ENCODE results near the gene ATAD3B. TPM values are rescaled to one million over a fixed set of nuclear protein-coding genes. Genes with fewer than 3 reads are reported as not detected.
A peak's percentile ranks its signal among the peaks of the same experiment; 100 is the strongest.

The ATAD3B gene
- total RNA-seq, 2 experiments from 2014 or later = 26.5 to 34.6 TPM

GRCh38 chr1:1429671-1430073 lies 41.9 kb upstream of the ATAD3B start:
- H3K9me3 Mint-ChIP-seq = no peaks in the 10 kb centered on the region
- no peaks in the 10 kb centered on the region for H3K36me3 Mint-ChIP-seq (ENCODE audit: low read depth)
- ChIA-PET POLR2A (no interaction called here), CTCF (interaction anchor here (1.0 to 2.2 kb wide), 3 partner anchors 8 to 31 kb away, joined by 3 to 5 read pairs (median 5); partner anchors contain the start of gene CCNL2)
- H3K4me1 Mint-ChIP-seq = peaks cover 5% of the 10 kb centered on the region
- DNase-seq = no peak
- peaks cover 16% of the 10 kb centered on the region for H3K27me3 Mint-ChIP-seq
- no peak overlapping the region for H3K27ac Mint-ChIP-seq
- H3K4me3 Mint-ChIP-seq = no peak overlapping the region

DNA sequence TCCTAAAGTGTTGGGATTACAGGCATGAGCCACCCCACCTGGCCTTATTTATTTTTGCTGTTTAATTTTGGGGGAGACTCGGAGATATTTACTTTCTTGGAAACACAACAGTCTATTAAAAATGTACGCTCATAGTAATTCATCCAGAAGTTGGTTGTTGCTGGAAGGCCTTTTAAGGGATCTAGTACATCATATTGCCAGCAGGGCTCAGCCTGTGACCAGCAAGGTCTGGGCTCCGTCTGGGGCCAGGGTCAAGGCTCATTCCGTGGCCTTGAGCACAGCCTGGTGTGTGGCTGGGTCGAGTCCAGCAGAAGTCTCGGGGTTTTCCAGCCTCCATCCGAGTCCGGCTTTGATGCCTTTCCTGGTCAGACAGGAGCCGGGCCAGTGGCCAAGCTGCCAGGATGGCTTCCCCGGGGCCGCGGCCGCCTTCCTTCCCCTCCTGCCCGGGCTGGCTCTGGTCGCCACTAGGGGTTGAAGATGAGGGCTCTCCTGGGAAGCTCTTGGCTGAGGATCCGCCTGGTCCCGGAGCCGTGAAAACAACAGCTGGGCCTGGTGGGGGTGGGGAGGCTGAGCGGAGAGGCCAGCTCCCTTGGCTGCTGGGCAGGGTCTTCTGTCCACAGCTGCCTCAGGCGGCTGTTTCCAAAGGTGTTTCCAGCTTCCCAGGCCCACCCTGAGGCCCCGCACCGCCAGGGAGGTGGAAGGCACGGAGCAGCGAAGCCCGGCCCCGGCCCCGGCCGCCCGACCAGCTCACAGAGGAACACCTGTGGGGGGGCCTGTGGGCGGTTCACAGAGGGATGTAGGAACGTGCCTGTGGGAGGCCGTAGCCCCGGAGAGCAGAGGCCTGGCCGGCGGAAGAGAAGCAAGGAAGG lies 41.2 kb upstream of the ATAD3B start:
- H3K27ac Mint-ChIP-seq = no peak overlapping the region
- CTCF ChIA-PET = interaction anchor here (0.8 to 2.2 kb wide), 4 partner anchors 12 to 31 kb away, joined by 3 to 5 read pairs (median 3); partner anchors contain the start of gene CCNL2
- H3K27me3 Mint-ChIP-seq = peaks cover 21% of the 10 kb centered on the region
- DNase-seq = no peak
- no peaks in the 10 kb centered on the region for H3K9me3 Mint-ChIP-seq
- H3K36me3 Mint-ChIP-seq (ENCODE audit: low read depth) = no peaks in the 10 kb centered on the region
- H3K4me3 Mint-ChIP-seq = no peak overlapping the region
- H3K4me1 Mint-ChIP-seq = peaks cover 8% of the 10 kb centered on the region
- POLR2A ChIA-PET = interaction anchor here (0.6 kb wide), 1 partner anchor 26 kb away, joined by 3 read pairs; no protein-coding TSS in a partner anchor

- peaks cover 19% of the 10 kb centered on the region for H3K27me3 Mint-ChIP-seq
- H3K4me3 Mint-ChIP-seq = no peak overlapping the region
- no peak overlapping the region for H3K27ac Mint-ChIP-seq
- no peak for DNase-seq
- ChIA-PET POLR2A (no interaction called here), CTCF (interaction anchor here (0.8 to 1.1 kb wide), 2 partner anchors 13 to 16 kb away, joined by 3 read pairs; no protein-coding TSS in a partner anchor)
- H3K4me1 Mint-ChIP-seq = peaks cover 9% of the 10 kb centered on the region
- H3K36me3 Mint-ChIP-seq (ENCODE audit: low read depth) = no peaks in the 10 kb centered on the region
- H3K9me3 Mint-ChIP-seq = no peaks in the 10 kb centered on the region
These were observed 40.3 kb upstream of the ATAD3B start for GRCh38 chr1:1430992-1431844.

GRCh38 chr1:1431845-1432273 lies 39.7 kb upstream of the ATAD3B start:
- Mint-ChIP-seq H3K4me1 (peaks cover 9% of the 10 kb centered on the region), H3K36me3 (ENCODE audit: low read depth) (no peaks in the 10 kb centered on the region), H3K9me3 (no peaks in the 10 kb centered on the region), H3K27me3 (peaks cover 20% of the 10 kb centered on the region), H3K27ac (no peak overlapping the region), H3K4me3 (no peak overlapping the region)
- no peak for DNase-seq
- ChIA-PET CTCF (interaction anchor here (0.5 kb wide), 1 partner anchor 12 kb away, joined by 3 read pairs; no protein-coding TSS in a partner anchor), POLR2A (no interaction called here)

DNA sequence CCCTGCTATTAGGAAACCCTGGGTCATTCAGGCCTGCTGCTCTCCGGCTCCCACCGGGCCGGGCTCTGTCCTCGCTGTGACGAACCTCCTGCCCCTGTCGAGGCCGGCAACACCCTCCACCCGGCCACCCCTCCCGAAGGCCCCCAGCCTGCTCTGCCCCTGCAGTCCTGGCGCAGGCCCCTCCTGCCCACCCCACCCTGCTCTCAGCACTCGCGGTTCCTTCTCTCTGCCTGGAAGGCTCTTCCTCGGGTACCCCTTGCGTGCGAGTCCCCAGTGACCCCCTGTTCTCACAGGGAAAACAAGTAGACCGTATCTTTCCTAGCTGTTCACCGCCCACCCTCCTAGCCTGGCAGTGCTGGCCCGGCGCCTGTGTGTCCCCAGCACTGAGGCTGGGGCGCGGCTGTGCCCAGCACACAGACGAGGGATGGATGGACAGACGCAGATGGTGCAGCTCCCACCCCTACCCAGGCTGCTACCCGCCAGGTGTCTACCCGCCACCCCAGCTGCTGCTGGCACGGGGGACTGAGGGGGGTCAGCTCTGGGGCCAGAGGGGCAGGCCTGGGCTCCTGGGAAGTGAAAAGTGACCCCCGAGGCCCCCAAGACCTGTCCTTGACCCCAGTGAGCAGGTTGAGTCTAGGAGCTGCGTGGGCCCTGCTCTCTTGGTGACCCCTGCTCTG lies 39.2 kb upstream of the ATAD3B start:
- POLR2A ChIA-PET = no interaction called here
- H3K9me3 Mint-ChIP-seq = no peaks in the 10 kb centered on the region

DNA sequence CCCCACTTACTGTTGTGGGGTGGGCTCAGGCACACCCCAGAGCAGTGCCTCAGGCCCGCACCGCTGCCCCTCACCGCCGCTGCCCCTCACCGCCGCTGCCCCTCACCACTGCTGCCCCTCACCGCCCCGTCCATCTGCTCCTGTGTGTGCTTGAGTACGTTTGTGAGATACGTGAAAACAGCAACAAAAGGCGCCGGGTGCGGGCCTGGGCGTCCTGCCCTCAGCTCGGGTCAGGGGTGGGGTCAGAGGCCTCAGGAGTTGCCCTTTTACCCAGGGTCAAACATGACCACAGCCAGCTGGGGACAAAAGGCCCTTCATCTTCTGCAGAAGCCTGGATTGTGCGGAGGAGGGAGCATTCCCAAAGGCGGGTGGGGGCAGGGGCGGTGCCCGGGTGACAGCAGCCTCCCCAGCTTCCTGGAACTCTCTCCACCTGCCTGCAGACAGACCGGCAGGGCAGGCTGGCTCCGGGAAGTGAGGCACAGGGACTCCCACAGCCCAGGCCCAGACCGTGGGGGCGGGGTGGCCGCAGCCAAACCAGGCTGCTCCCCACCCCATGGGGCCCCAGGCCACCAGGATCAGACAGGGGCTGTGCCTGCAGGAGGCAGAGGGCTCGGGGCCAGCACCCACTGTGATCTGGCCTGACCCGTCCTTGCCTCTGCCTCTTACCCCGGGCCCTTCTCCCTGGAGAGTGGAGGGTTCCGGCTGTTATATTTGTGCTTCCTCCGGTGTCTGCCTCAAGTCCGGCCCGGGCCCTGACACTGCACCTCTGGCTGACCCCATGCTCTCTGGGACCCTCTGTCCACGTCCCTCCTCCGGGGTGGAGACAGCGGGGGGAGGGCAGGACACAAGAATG lies 38.4 kb upstream of the ATAD3B start:
- H3K27ac Mint-ChIP-seq = no peak overlapping the region
- no peak overlapping the region for H3K4me3 Mint-ChIP-seq

More for the DNA sequence above, 39.2 kb upstream of the ATAD3B start:
- peaks cover 20% of the 10 kb centered on the region for H3K27me3 Mint-ChIP-seq
- H3K4me1 Mint-ChIP-seq = peaks cover 9% of the 10 kb centered on the region
- H3K36me3 Mint-ChIP-seq (ENCODE audit: low read depth) = no peaks in the 10 kb centered on the region
- H3K27ac Mint-ChIP-seq = no peak overlapping the region
- no peak for DNase-seq
- H3K4me3 Mint-ChIP-seq = no peak overlapping the region
- CTCF ChIA-PET = interaction anchor here (0.5 kb wide), 1 partner anchor 11 kb away, joined by 3 read pairs; no protein-coding TSS in a partner anchor

DNA sequence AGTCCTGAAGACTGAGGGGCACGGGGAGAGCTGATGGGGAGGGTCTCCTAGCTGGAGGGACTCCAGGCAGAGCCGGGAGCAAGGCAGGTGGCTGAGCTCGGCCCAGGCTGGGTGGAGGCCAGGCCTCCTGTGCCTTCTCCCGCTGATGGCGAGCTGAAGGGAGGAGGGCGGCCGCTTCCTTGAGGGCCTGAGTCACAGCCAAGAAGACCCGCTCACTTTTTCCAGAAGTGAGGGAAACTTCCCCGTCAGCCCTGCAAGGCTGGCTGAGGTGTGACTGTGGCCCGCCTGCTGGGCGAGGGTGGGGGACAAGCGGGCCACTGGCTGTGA lies 37.8 kb upstream of the ATAD3B start:
- CTCF ChIA-PET = no interaction called here
- Mint-ChIP-seq H3K27me3 (peaks cover 17% of the 10 kb centered on the region), H3K4me1 (peaks cover 6% of the 10 kb centered on the region), H3K27ac (no peak overlapping the region), H3K36me3 (ENCODE audit: low read depth) (no peaks in the 10 kb centered on the region), H3K4me3 (no peak overlapping the region), H3K9me3 (no peaks in the 10 kb centered on the region)
- DNase-seq = no peak
- POLR2A ChIA-PET = interaction anchor here (0.6 kb wide), 1 partner anchor 27 kb away, joined by 3 read pairs; the partner anchor contains the start of gene MRPL20

More for the DNA sequence above, 38.4 kb upstream of the ATAD3B start:
- peaks cover 9% of the 10 kb centered on the region for H3K4me1 Mint-ChIP-seq
- ChIA-PET POLR2A (interaction anchor here (0.6 kb wide), 1 partner anchor 26 kb away, joined by 3 read pairs; the partner anchor contains the start of gene MRPL20), CTCF (no interaction called here)
- H3K27me3 Mint-ChIP-seq = peaks cover 20% of the 10 kb centered on the region
- H3K36me3 Mint-ChIP-seq (ENCODE audit: low read depth) = no peaks in the 10 kb centered on the region
- DNase-seq = no peak
- no peaks in the 10 kb centered on the region for H3K9me3 Mint-ChIP-seq

GRCh38 chr1:1434131-1434823 lies 37.3 kb upstream of the ATAD3B start:
- ChIA-PET CTCF (no interaction called here), POLR2A (no interaction called here)
- Mint-ChIP-seq H3K4me3 (no peak overlapping the region), H3K9me3 (no peaks in the 10 kb centered on the region), H3K4me1 (peaks cover 6% of the 10 kb centered on the region), H3K27me3 (peaks cover 17% of the 10 kb centered on the region), H3K36me3 (ENCODE audit: low read depth) (no peaks in the 10 kb centered on the region), H3K27ac (no peak overlapping the region)
- DNase-seq = no peak

- Mint-ChIP-seq H3K36me3 (ENCODE audit: low read depth) (no peaks in the 10 kb centered on the region), H3K9me3 (no peaks in the 10 kb centered on the region), H3K4me1 (peaks cover 6% of the 10 kb centered on the region), H3K27ac (no peak overlapping the region), H3K4me3 (no peak overlapping the region), H3K27me3 (peaks cover 12% of the 10 kb centered on the region)
- POLR2A ChIA-PET = no interaction called here
- DNase-seq = no peak
- CTCF ChIA-PET = no interaction called here
These were observed 36.8 kb upstream of the ATAD3B start for GRCh38 chr1:1434824-1435105.

DNA sequence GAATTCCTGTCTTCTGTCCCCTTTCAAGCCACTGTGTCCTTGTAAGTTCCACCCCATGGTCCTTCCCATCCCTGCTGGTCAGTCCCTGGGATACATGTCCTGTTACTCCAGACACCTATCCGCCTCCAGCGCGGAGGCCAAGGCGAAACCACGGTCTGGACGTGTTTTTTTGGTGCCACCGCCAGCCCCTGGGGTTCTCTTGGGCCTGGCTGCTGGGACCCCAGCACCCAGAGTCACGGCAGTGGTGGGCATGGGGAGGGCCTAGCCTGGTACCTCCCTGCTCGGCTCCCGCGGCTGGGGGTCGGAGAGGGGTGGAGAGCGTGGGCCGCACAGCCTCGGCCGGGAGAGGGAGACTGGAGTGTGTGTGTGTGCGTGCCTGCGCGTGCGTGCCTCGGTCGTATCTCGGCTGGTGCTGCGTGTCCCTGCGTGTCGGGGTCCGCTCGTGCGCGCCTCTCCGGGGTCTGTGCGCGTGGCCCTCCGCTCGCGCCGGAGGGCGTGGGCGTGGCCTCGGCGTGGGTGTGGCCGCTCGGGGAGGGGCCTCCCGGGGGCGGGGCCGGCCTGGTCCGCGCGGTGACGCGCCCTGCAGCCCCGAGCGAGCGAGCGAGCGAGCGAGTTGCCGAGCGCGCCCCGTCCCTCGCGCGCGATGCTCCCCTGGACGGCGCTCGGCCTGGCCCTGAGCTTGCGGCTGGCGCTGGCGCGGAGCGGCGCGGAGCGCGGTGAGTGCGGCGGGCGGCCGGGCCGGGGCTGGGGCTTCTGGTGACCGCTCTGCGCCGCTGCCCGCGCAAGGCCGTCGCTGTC lies 36.3 kb upstream of the ATAD3B start, which contains the start of gene VWA1:
VWA1 (plus strand) TSS at position 585 of the 798 bp plus-strand sequence; CDS start at position 644, 59 bp downstream.
- POLR2A ChIA-PET = no interaction called here
- H3K27ac Mint-ChIP-seq = peak within 1 kb of the TSS; percentile 1
- peak within 1 kb of the TSS; percentile 47 for H3K4me3 Mint-ChIP-seq
- H3K27me3 Mint-ChIP-seq = peaks cover 10% of the 10 kb centered on the region
- CTCF ChIA-PET = no interaction called here
- H3K9me3 Mint-ChIP-seq = no peaks in the 10 kb centered on the region
- DNase-seq = peak; percentile 58
- peaks cover 6% of the 10 kb centered on the region for H3K4me1 Mint-ChIP-seq
- H3K36me3 Mint-ChIP-seq (ENCODE audit: low read depth) = no peaks in the 10 kb centered on the region

Data from activated CD4-positive, alpha-beta T cell treated with anti-CD3 and anti-CD28 coated beads, Interleukin-2, amount 10 ng/mL, durations not matched to agents 7 days and 5 days (primary cell).